Measurements from ENCODE around the gene SLC25A30.
"Not testable (repeated sequence)": the region's sequence is repeated elsewhere in the genome, so short reads cannot be mapped to it uniquely, and the experiment has no call there.

The SLC25A30 gene

GRCh38 chr13:45432737-45433380 is 14.7 kb upstream of the SLC25A30 start:
- DNase-seq (ENCODE audit: low spot score) = no peak

GRCh38 chr13:45426056-45426841 is 8.1 kb upstream of the SLC25A30 start:
- DNase-seq (ENCODE audit: low spot score) = not testable (repeated sequence)

- DNase-seq (ENCODE audit: low spot score) = no peak
Measured at GRCh38 chr13:45422731-45423292, 4.6 kb upstream of the SLC25A30 start.

- no peak for DNase-seq (ENCODE audit: low spot score)
Measured at GRCh38 chr13:45419945-45420344, 1.8 kb upstream of the SLC25A30 start.

- DNase-seq (ENCODE audit: low spot score) = not testable (repeated sequence)
Measured at GRCh38 chr13:45419389-45419788, 1.2 kb upstream of the SLC25A30 start.

- DNase-seq (ENCODE audit: low spot score) = no peak
Measured at GRCh38 chr13:45416516-45417128, 1.6 kb downstream of the SLC25A30 start.

GRCh38 chr13:45415112-45415511 is 3.1 kb downstream of the SLC25A30 start:
- no peak for DNase-seq (ENCODE audit: low spot score)

GRCh38 chr13:45413826-45414307 is 4.3 kb downstream of the SLC25A30 start:
- no peak for DNase-seq (ENCODE audit: low spot score)

- DNase-seq (ENCODE audit: low spot score) = no peak
Measured at GRCh38 chr13:45412274-45413049, 5.7 kb downstream of the SLC25A30 start.

GRCh38 chr13:45411631-45412030 is 6.5 kb downstream of the SLC25A30 start:
- no peak for DNase-seq (ENCODE audit: low spot score)

- DNase-seq (ENCODE audit: low spot score) = no peak
Measured at GRCh38 chr13:45411221-45411620, 7.0 kb downstream of the SLC25A30 start.

- no peak for DNase-seq (ENCODE audit: low spot score)
Measured at GRCh38 chr13:45410466-45410865, 7.7 kb downstream of the SLC25A30 start.

GRCh38 chr13:45410001-45410400 is 8.2 kb downstream of the SLC25A30 start:
- DNase-seq (ENCODE audit: low spot score) = no peak

GRCh38 chr13:45406421-45406820 is 11.8 kb downstream of the SLC25A30 start:
- DNase-seq (ENCODE audit: low spot score) = no peak

GRCh38 chr13:45403081-45403480 is 15.1 kb downstream of the SLC25A30 start:
- no peak for DNase-seq (ENCODE audit: low spot score)

- DNase-seq (ENCODE audit: low spot score) = no peak
Measured at GRCh38 chr13:45402641-45403040, 15.5 kb downstream of the SLC25A30 start.

GRCh38 chr13:45401314-45401713 is 16.9 kb downstream of the SLC25A30 start:
- no peak for DNase-seq (ENCODE audit: low spot score)

GRCh38 chr13:45398877-45399276 is 19.3 kb downstream of the SLC25A30 start:
- DNase-seq (ENCODE audit: low spot score) = no peak

- no peak for DNase-seq (ENCODE audit: low spot score)
Measured at GRCh38 chr13:45396533-45397095, 21.6 kb downstream of the SLC25A30 start.

GRCh38 chr13:45393941-45394570 is 24.1 kb downstream of the SLC25A30 start:
- peak; percentile 57 for DNase-seq (ENCODE audit: low spot score)

- DNase-seq (ENCODE audit: low spot score) = no peak
Measured at GRCh38 chr13:45392811-45393210, 25.4 kb downstream of the SLC25A30 start.
